Mesenchymal stem cell (in vitro differentiated cells and primary cell): ENCODE measurements around the gene TERT.

Experiments used
- DNase-seq: peaks from one replicate; pipeline ENCODE4 v3.0.0-alpha.2; 2013
- H2AFZ ChIP-seq: one replicate; pipeline ENCODE4 v1.6.1; 2013; ENCODE audit warnings: low read depth, mild to moderate bottlenecking, control low read depth, inconsistent platforms, low read length, moderate library complexity
- H2AK5ac ChIP-seq: 2 replicates; pipeline ENCODE4 v1.6.1; 2013; ENCODE audit warnings: low read length, moderate library complexity, mild to moderate bottlenecking, inconsistent platforms; ENCODE audit not compliant: severe bottlenecking
- H2BK120ac ChIP-seq: one replicate; pipeline ENCODE4 v1.6.1; 2013; ENCODE audit warnings: low read depth, mild to moderate bottlenecking, inconsistent platforms, low read length, moderate library complexity
- H2BK12ac ChIP-seq, 2 experiments: one replicate each; pipeline ENCODE4 v1.6.1; 2013; ENCODE audit warnings: inconsistent platforms in 2 of 2, low read length in 2 of 2, mild to moderate bottlenecking in 2 of 2, moderate library complexity in 2 of 2, control low read depth in 1 of 2
- H2BK15ac ChIP-seq: one replicate; pipeline ENCODE4 v1.6.1; 2013; ENCODE audit warnings: mild to moderate bottlenecking, low read depth, inconsistent platforms; ENCODE audit not compliant: poor library complexity, severe bottlenecking
- H2BK5ac ChIP-seq: 2 replicates; pipeline ENCODE4 v1.6.1; 2013; ENCODE audit warnings: low read depth, mild to moderate bottlenecking, low read length, control low read depth, inconsistent platforms; ENCODE audit not compliant: poor library complexity, severe bottlenecking
- H3K14ac ChIP-seq, 2 experiments: one replicate each; pipeline ENCODE4 v1.6.1; 2013; ENCODE audit warnings: inconsistent platforms in 2 of 2, low read length in 2 of 2, control low read depth in 1 of 2, mild to moderate bottlenecking in 1 of 2, moderate library complexity in 1 of 2
- H3K18ac ChIP-seq, 2 experiments: one replicate each; pipeline ENCODE4 v1.6.1; 2013; ENCODE audit warnings: inconsistent platforms in 2 of 2, low read length in 2 of 2, control low read depth in 1 of 2, low read depth in 1 of 2, mild to moderate bottlenecking in 1 of 2
- H3K23ac ChIP-seq, 2 experiments: one replicate each; pipeline ENCODE4 v1.6.1; 2013; ENCODE audit warnings: inconsistent platforms in 2 of 2, low read length in 2 of 2, mild to moderate bottlenecking in 2 of 2, moderate library complexity in 2 of 2, control low read depth in 1 of 2
- H3K27ac ChIP-seq: 2 replicates; pipeline ENCODE4 v1.5.1; 2013; ENCODE audit warnings: mild to moderate bottlenecking, moderate library complexity, low read length, control low read depth, inconsistent platforms; ENCODE audit not compliant: poor library complexity, severe bottlenecking
- H3K27me3 ChIP-seq, 2 experiments: 2 replicates each; pipeline versions ENCODE4 v1.6.1 to v1.7.0; 2013; ENCODE audit warnings: low read length in 2 of 2, mild to moderate bottlenecking in 2 of 2, moderate library complexity in 2 of 2, control low read depth in 1 of 2, inconsistent platforms in 1 of 2; ENCODE audit not compliant: control insufficient read depth in 1 of 2, insufficient read depth in 1 of 2
- H3K36me3 ChIP-seq, 2 experiments: 2 replicates each; pipeline versions ENCODE4 v1.6.1 to v1.7.0; 2013; ENCODE audit warnings: low read length in 2 of 2, control low read depth in 1 of 2, inconsistent platforms in 1 of 2, low read depth in 1 of 2, mild to moderate bottlenecking in 1 of 2; ENCODE audit not compliant: insufficient read depth in 2 of 2, control insufficient read depth in 1 of 2
- H3K4ac ChIP-seq, 2 experiments: one replicate each; pipeline ENCODE4 v1.6.1; 2013; ENCODE audit warnings: inconsistent platforms in 2 of 2, low read length in 2 of 2, mild to moderate bottlenecking in 2 of 2, moderate library complexity in 2 of 2, control low read depth in 1 of 2, low read depth in 1 of 2
- H3K4me1 ChIP-seq: 2 replicates; pipeline ENCODE4 v1.6.1; 2013; ENCODE audit warnings: low read depth, low read length, control low read depth; ENCODE audit not compliant: control insufficient read depth, insufficient read depth
- H3K4me2 ChIP-seq: 2 replicates; pipeline ENCODE4 v1.6.1; 2013; ENCODE audit warnings: low read length, mild to moderate bottlenecking, inconsistent platforms; ENCODE audit not compliant: poor library complexity, severe bottlenecking
- H3K4me3 ChIP-seq, 2 experiments: 2 replicates each; pipeline versions ENCODE4 v1.5.1 to v1.7.0; 2013; ENCODE audit warnings: low read length in 2 of 2, mild to moderate bottlenecking in 2 of 2, control low read depth in 1 of 2, low read depth in 1 of 2; ENCODE audit not compliant: insufficient read depth in 1 of 2
- H3K79me1 ChIP-seq: replicated peaks from 2 replicates; pipeline ENCODE4 v1.6.1; 2013; ENCODE audit warnings: mild to moderate bottlenecking, control low read depth, low read length, inconsistent platforms; ENCODE audit not compliant: poor library complexity, severe bottlenecking
- H3K9ac ChIP-seq: 2 replicates; pipeline ENCODE4 v1.7.0; 2013; ENCODE audit warnings: mild to moderate bottlenecking, low read length, moderate library complexity
- H3K9me3 ChIP-seq: 2 replicates; pipeline ENCODE4 v1.7.0; 2013; ENCODE audit warnings: mild to moderate bottlenecking, low read length; ENCODE audit not compliant: control insufficient read depth
- H4K8ac ChIP-seq: one replicate; pipeline ENCODE4 v1.6.1; 2013; ENCODE audit warnings: inconsistent platforms, mild to moderate bottlenecking, low read length, moderate library complexity
- H4K91ac ChIP-seq: one replicate; pipeline ENCODE4 v1.6.1; 2013; ENCODE audit warnings: mild to moderate bottlenecking, low read length, inconsistent platforms
- WGBS: methylation state at CpG from one replicate; pipeline ENCODE4 v1.1.7; 2013; ENCODE audit warnings: mixed read lengths; 5-methylcytosine and 5-hydroxymethylcytosine counted together

The TERT gene

DNA sequence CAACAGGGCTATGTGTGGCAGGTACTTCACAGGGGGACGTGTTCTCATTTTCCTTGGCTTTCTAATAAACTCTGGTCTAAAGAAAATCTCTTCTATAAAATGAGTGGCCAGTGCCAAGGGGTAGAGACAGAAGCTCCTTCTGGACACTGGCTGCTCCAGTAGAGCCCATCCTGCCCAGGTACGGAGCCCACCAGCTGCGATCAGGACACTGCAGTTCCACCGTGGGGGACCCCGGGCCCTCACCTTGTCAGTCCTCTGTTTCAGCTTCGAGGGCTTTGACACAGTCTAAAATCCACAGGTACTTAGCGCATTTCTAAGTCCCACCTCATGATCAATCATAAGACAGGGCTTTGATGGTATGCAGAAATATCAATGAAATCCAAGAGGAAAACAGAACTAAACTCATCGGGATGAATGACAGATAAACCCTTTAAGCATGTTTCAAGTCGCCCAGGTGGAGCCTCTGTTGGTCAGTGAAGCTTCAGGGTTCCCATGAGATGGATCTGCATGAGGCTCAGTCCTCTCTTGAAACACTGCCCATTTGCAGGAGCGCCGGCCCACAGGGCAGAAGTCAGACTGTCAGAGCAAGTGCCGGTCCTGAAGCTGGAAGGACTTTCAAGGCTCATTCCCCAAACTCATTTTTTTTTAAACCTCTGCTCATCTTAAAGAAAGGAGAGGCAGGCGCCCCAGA is 20.3 kb upstream of the TERT start:
- Histone ChIP-seq H3K9ac (no peak overlapping the region), H4K91ac (no peak overlapping the region), H2AK5ac (no peak overlapping the region), H2BK5ac (no peak overlapping the region), H3K4me3 (no peak overlapping the region), H3K4ac (no peak overlapping the region), H2AFZ (no peak overlapping the region), H2BK15ac (no peak overlapping the region), H3K14ac (no peak overlapping the region), H3K23ac (no peak overlapping the region), H3K4me1 (peaks cover 10% of the 10 kb centered on the region), H3K4me2 (no peak overlapping the region), H4K8ac (no peak overlapping the region), H2BK120ac (no peak overlapping the region), H3K27me3 (peaks cover 0 to 35% of the 10 kb centered on the region in 2 experiments), H2BK12ac (no peak overlapping the region), H3K79me1 (peaks cover 8% of the 10 kb centered on the region), H3K36me3 (peaks cover 28% of the 10 kb centered on the region in 2 experiments), H3K27ac (no peak overlapping the region), H3K9me3 (peaks cover 4% of the 10 kb centered on the region), H3K18ac (no peak overlapping the region)
- DNase-seq: no peak
- WGBS: 87% methylated on average over 13 of the region's 13 CpGs

GRCh38 chr5:1314564-1314982 is 19.7 kb upstream of the TERT start:
- peaks cover 3% of the 10 kb centered on the region for H3K79me1 ChIP-seq
- H4K8ac ChIP-seq: no peak overlapping the region
- H3K14ac ChIP-seq: no peak overlapping the region
- no peak overlapping the region for H2BK120ac ChIP-seq
- H3K4me1 ChIP-seq: peaks cover 10% of the 10 kb centered on the region
- H3K27ac ChIP-seq: no peak overlapping the region
- no peak overlapping the region for H2BK15ac ChIP-seq
- no peak overlapping the region for H3K18ac ChIP-seq
- no peak overlapping the region for H3K4ac ChIP-seq
- H2AK5ac ChIP-seq: no peak overlapping the region
- no peak overlapping the region for H3K9ac ChIP-seq
- peaks cover 22% of the 10 kb centered on the region in 2 experiments for H3K36me3 ChIP-seq
- peaks cover 4% of the 10 kb centered on the region for H3K9me3 ChIP-seq
- H3K27me3 ChIP-seq: peaks cover 0 to 35% of the 10 kb centered on the region in 2 experiments
- no peak for DNase-seq
- H2BK5ac ChIP-seq: no peak overlapping the region
- no peak overlapping the region for H2AFZ ChIP-seq
- 92% methylated on average over 13 of the region's 13 CpGs for WGBS
- H2BK12ac ChIP-seq: no peak overlapping the region
- no peak overlapping the region for H3K4me2 ChIP-seq
- H3K23ac ChIP-seq: no peak overlapping the region
- H4K91ac ChIP-seq: no peak overlapping the region
- no peak overlapping the region for H3K4me3 ChIP-seq

DNA sequence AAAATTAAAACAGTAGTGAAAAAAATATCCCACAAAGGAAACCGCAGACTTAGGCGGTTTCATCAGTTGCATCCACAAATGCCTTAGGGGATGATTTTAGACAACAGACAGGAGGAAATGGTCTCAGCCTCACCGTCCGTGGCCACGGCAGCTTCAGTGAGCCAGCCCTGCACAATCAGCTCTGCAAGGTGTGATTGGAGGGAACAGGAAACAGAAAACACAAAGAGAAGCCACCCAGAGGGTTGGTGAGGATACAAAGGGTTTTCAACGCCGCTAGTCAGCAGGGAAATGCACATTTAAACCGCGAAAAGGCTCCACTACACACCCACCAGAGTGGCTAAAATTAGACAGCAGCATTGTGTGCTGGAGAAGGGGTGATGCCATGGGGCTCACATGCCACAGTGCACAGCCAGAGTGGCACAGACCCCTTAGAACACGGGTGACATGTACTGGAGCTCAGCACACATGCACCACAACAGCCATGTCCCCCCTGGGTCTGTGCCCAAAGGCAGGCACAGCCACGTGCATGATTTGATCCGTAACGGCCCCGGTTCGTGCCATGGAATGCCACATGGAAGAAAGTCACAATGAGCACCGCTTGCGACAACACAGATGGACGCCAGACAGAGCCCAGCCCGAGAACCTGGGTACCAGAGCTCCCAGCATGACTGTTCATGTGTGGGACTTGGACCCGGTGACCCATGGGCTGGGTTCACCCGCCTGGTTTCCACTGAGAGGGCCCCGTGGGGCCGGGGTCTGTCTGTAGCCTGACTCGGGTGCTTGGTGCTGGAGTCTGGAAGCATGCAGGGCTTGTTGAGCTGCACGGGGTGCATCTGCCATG is 18.3 kb upstream of the TERT start:
- Histone ChIP-seq H3K79me1 (no peaks in the 10 kb centered on the region), H3K4me1 (peaks cover 10% of the 10 kb centered on the region), H2BK5ac (no peak overlapping the region), H3K9me3 (peaks cover 4% of the 10 kb centered on the region), H3K23ac (no peak overlapping the region), H3K4ac (no peak overlapping the region), H2BK15ac (no peak overlapping the region), H3K4me3 (no peak overlapping the region), H4K91ac (peak overlapping the region; percentile 6), H4K8ac (no peak overlapping the region), H3K27ac (no peak overlapping the region), H3K4me2 (no peak overlapping the region), H2BK12ac (no peak overlapping the region), H2BK120ac (no peak overlapping the region), H3K14ac (no peak overlapping the region), H2AFZ (no peak overlapping the region), H3K27me3 (peaks cover 0 to 44% of the 10 kb centered on the region in 2 experiments), H3K36me3 (peaks cover 9 to 10% of the 10 kb centered on the region in 2 experiments), H3K18ac (no peak overlapping the region), H3K9ac (no peak overlapping the region), H2AK5ac (no peak overlapping the region)
- WGBS: 88% methylated on average over 25 of the region's 25 CpGs
- DNase-seq: no peak

- Histone ChIP-seq H3K36me3 (peaks cover under 1 to 4% of the 10 kb centered on the region in 2 experiments), H3K23ac (no peak overlapping the region), H4K91ac (no peak overlapping the region), H3K79me1 (no peaks in the 10 kb centered on the region), H2AFZ (no peak overlapping the region), H2BK15ac (no peak overlapping the region), H2BK5ac (no peak overlapping the region), H4K8ac (no peak overlapping the region), H3K4me3 (no peak overlapping the region), H2BK120ac (no peak overlapping the region), H2BK12ac (no peak overlapping the region), H3K18ac (no peak overlapping the region), H3K27ac (no peak overlapping the region), H3K9me3 (peaks cover 4% of the 10 kb centered on the region), H3K4me2 (no peak overlapping the region), H3K4me1 (peaks cover 10% of the 10 kb centered on the region), H3K4ac (no peak overlapping the region), H3K14ac (no peak overlapping the region), H2AK5ac (no peak overlapping the region), H3K9ac (no peak overlapping the region), H3K27me3 (peaks cover 0 to 44% of the 10 kb centered on the region in 2 experiments)
- no peak for DNase-seq
- WGBS: 83% methylated on average over 7 of the region's 7 CpGs
These were observed 17.3 kb upstream of the TERT start for GRCh38 chr5:1312206-1312605.
